Hepatocyte (in vitro differentiated cells): Measurements from ENCODE around the gene AIRE. TPM values are rescaled to one million over a fixed set of nuclear protein-coding genes. Genes with fewer than 3 reads are reported as not detected.

Source experiments
- DNase-seq: peaks from one replicate; pipeline ENCODE4 v3.0.0-alpha.2; 2016; ENCODE audit warnings: low spot score
- H2AFZ ChIP-seq: fragments of 200-600 bp; sonication (generic); 2 replicates; pipeline ENCODE4 v1.6.0; 2016; ENCODE audit warnings: antibody characterized with exemption, mild to moderate bottlenecking
- H3K27ac ChIP-seq: fragments of 200-600 bp; sonication (generic); 2 replicates; pipeline ENCODE4 v1.5.1; 2016; ENCODE audit warnings: mild to moderate bottlenecking
- H3K27me3 ChIP-seq: fragments of 200-600 bp; sonication (generic); 2 replicates; pipeline ENCODE4 v1.6.1; 2016
- H3K36me3 ChIP-seq: fragments of 200-600 bp; sonication (generic); replicated peaks from 2 replicates; pipeline ENCODE4 v1.5.1; 2016; ENCODE audit warnings: low read depth; ENCODE audit not compliant: insufficient read depth
- H3K4me1 ChIP-seq: fragments of 200-600 bp; sonication (generic); 2 replicates; pipeline ENCODE4 v1.5.1; 2016; ENCODE audit warnings: mild to moderate bottlenecking, moderate library complexity; ENCODE audit not compliant: insufficient read depth
- H3K4me2 ChIP-seq: fragments of 200-600 bp; sonication (generic); 2 replicates; pipeline ENCODE4 v1.6.0; 2016
- H3K4me3 ChIP-seq: fragments of 200-600 bp; sonication (generic); 2 replicates; pipeline ENCODE4 v1.5.1; 2016; ENCODE audit warnings: mild to moderate bottlenecking
- H3K79me2 ChIP-seq: fragments of 200-600 bp; sonication (generic); 2 replicates; pipeline ENCODE4 v1.6.0; 2017; ENCODE audit warnings: mild to moderate bottlenecking
- H3K9me2 ChIP-seq: fragments of 200-600 bp; sonication (generic); replicated peaks from 2 replicates; pipeline ENCODE4 v1.6.0; 2017; ENCODE audit warnings: mild to moderate bottlenecking; ENCODE audit not compliant: insufficient read depth
- H3K9me3 ChIP-seq: fragments of 200-600 bp; sonication (generic); 2 replicates; pipeline ENCODE4 v1.5.1; 2016; ENCODE audit warnings: low read depth, mild to moderate bottlenecking
- H4K20me1 ChIP-seq: fragments of 200-600 bp; sonication (generic); 2 replicates; pipeline ENCODE4 v1.6.0; 2016; ENCODE audit warnings: mild to moderate bottlenecking; ENCODE audit not compliant: insufficient read depth, poor library complexity, severe bottlenecking
- CTCF ChIP-seq: fragments of 200-600 bp; sonication (generic); IDR thresholded peaks from 2 replicates; pipeline ENCODE4 v1.5.1; 2016; ENCODE audit warnings: antibody characterized with exemption, mild to moderate bottlenecking; ENCODE audit not compliant: poor library complexity
- EZH2 ChIP-seq: fragments of 200-600 bp; sonication (generic); IDR thresholded peaks from 2 replicates; pipeline ENCODE4 v1.6.1; 2016; ENCODE audit warnings: antibody characterized with exemption, mild to moderate bottlenecking, borderline replicate concordance
- EZH2phosphoT487 ChIP-seq: fragments of 200-600 bp; sonication (generic); IDR thresholded peaks from one replicate; pipeline ENCODE4 v1.6.1; 2018; ENCODE audit warnings: antibody characterized with exemption, mild to moderate bottlenecking, low read depth, moderate library complexity; ENCODE audit not compliant: unreplicated experiment, severe bottlenecking
- WGBS: methylation state at CpG from one replicate; pipeline ENCODE4 v1.1.6; 2016; ENCODE audit warnings: low lambda C conversion rate; ENCODE audit errors: missing lambda C conversion rate; 5-methylcytosine and 5-hydroxymethylcytosine counted together
- polyA plus RNA-seq: library from polyadenylated mRNA; unstranded; fragments of >200 nt; fragmentation: Nextera tagmentation; extraction: Ambion mirVana; gene quantifications from 2 replicates; pipeline ENCODE4 v1.2.1, GENCODE V29; 2016
- total RNA-seq: library from RNA; depleted of rRNA; stranded (reverse); fragments of >200 nt; gene quantifications from 2 replicates; pipeline ENCODE4 v1.2.3, GENCODE V29; 2014

Gene AIRE
- total and polyA plus RNA-seq, 2 experiments from 2014 or later: 0.42 to 1.00 TPM

- no peak overlapping the region for H3K4me2 ChIP-seq
Measured at GRCh38 chr21:44298301-44298700, 12.6 kb downstream of the AIRE start.

GRCh38 chr21:44299085-44299457, 13.4 kb downstream of the AIRE start:
- Histone ChIP-seq H3K27ac (peak overlapping the region; percentile 96), H3K4me2 (peak overlapping the region; percentile 97), H3K27me3 (no peaks in the 10 kb centered on the region), H3K36me3 (no peaks in the 10 kb centered on the region), H3K79me2 (peaks cover 29% of the 10 kb centered on the region), H3K4me1 (peaks cover 32% of the 10 kb centered on the region), H3K9me2 (no peaks in the 10 kb centered on the region), H2AFZ (peak overlapping the region; percentile 87), H3K9me3 (no peaks in the 10 kb centered on the region), H3K4me3 (peak overlapping the region; percentile 82), H4K20me1 (peaks cover 8% of the 10 kb centered on the region)
- TF ChIP-seq CTCF (no peak), EZH2phosphoT487 (no peak), EZH2 (no peak)
- no peak for DNase-seq
- 38% methylated on average over 10 of the region's 10 CpGs for WGBS

More at GRCh38 chr21:44298301-44298700, 12.6 kb downstream of the AIRE start:
- H4K20me1 ChIP-seq: peaks cover 8% of the 10 kb centered on the region
- 96% methylated on average over 2 of the region's 2 CpGs for WGBS
- H3K9me3 ChIP-seq: no peaks in the 10 kb centered on the region
- DNase-seq: no peak
- H3K27me3 ChIP-seq: no peaks in the 10 kb centered on the region
- no peaks in the 10 kb centered on the region for H3K9me2 ChIP-seq
- peaks cover 26% of the 10 kb centered on the region for H3K4me1 ChIP-seq
- H3K4me3 ChIP-seq: no peak overlapping the region
- no peak overlapping the region for H3K27ac ChIP-seq
- no peaks in the 10 kb centered on the region for H3K36me3 ChIP-seq
- no peak overlapping the region for H2AFZ ChIP-seq
- TF ChIP-seq CTCF: no peak
- TF ChIP-seq EZH2: no peak
- no peak for TF ChIP-seq EZH2phosphoT487
- peaks cover 28% of the 10 kb centered on the region for H3K79me2 ChIP-seq

GRCh38 chr21:44299458-44300261, 14.0 kb downstream of the AIRE start, which contains the start of gene PFKL:
Gene PFKL (plus strand): TSS chr21:44300053. CDS start chr21:44300106, 53 bp downstream.
- peak; percentile 88 for DNase-seq
- peaks cover 8% of the 10 kb centered on the region for H4K20me1 ChIP-seq
- H3K36me3 ChIP-seq: no peaks in the 10 kb centered on the region
- peaks cover 37% of the 10 kb centered on the region for H3K4me1 ChIP-seq
- H2AFZ ChIP-seq: peak within 1 kb of the TSS; percentile 87
- peak within 1 kb of the TSS; percentile 96 for H3K27ac ChIP-seq
- 2% methylated on average over 14 of the region's 94 CpGs for WGBS
- no peaks in the 10 kb centered on the region for H3K9me2 ChIP-seq
- H3K79me2 ChIP-seq: peaks cover 34% of the 10 kb centered on the region
- no peak for TF ChIP-seq EZH2
- TF ChIP-seq CTCF: no peak
- no peak for TF ChIP-seq EZH2phosphoT487
- H3K4me3 ChIP-seq: peak within 1 kb of the TSS; percentile 94
- H3K9me3 ChIP-seq: no peaks in the 10 kb centered on the region
- peak within 1 kb of the TSS; percentile 97 for H3K4me2 ChIP-seq
- no peaks in the 10 kb centered on the region for H3K27me3 ChIP-seq
